A549 treated with Hydrocortisone at 1 μM for 4 hours (cell line): ENCODE measurements around the gene KANSL1L. TPM values are rescaled to one million over a fixed set of nuclear protein-coding genes. Genes with fewer than 3 reads are reported as not detected.

Source experiments
- total RNA-seq: library from RNA; stranded (reverse); fragments of 200-300 nt; extraction: Qiagen RNA extraction; gene quantifications from 5 replicates; pipeline ENCODE4 v1.2.3, GENCODE V29; 2022

KANSL1L gene, protein sequence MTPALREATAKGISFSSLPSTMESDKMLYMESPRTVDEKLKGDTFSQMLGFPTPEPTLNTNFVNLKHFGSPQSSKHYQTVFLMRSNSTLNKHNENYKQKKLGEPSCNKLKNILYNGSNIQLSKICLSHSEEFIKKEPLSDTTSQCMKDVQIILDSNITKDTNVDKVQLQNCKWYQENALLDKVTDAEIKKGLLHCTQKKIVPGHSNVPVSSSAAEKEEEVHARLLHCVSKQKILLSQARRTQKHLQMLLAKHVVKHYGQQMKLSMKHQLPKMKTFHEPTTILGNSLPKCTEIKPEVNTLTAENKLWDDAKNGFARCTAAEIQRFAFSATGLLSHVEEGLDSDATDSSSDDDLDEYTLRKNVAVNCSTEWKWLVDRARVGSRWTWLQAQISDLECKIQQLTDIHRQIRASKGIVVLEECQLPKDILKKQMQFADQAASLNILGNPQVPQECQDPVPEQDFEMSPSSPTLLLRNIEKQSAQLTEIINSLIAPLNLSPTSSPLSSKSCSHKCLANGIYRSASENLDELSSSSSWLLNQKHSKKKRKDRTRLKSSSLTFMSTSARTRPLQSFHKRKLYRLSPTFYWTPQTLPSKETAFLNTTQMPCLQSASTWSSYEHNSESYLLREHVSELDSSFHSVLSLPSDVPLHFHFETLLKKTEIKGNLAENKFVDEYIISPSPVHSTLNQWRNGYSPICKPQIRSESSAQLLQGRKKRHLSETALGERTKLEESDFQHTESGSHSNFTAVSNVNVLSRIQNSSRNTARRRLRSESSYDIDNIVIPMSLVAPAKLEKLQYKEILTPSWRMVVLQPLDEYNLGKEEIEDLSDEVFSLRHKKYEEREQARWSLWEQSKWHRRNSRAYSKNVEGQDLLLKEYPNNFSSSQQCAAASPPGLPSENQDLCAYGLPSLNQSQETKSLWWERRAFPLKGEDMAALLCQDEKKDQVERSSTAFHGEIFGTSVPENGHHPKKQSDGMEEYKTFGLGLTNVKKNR
- 0.41 to 0.79 TPM (median 0.53 TPM) in 5 replicates for total RNA-seq

DNA sequence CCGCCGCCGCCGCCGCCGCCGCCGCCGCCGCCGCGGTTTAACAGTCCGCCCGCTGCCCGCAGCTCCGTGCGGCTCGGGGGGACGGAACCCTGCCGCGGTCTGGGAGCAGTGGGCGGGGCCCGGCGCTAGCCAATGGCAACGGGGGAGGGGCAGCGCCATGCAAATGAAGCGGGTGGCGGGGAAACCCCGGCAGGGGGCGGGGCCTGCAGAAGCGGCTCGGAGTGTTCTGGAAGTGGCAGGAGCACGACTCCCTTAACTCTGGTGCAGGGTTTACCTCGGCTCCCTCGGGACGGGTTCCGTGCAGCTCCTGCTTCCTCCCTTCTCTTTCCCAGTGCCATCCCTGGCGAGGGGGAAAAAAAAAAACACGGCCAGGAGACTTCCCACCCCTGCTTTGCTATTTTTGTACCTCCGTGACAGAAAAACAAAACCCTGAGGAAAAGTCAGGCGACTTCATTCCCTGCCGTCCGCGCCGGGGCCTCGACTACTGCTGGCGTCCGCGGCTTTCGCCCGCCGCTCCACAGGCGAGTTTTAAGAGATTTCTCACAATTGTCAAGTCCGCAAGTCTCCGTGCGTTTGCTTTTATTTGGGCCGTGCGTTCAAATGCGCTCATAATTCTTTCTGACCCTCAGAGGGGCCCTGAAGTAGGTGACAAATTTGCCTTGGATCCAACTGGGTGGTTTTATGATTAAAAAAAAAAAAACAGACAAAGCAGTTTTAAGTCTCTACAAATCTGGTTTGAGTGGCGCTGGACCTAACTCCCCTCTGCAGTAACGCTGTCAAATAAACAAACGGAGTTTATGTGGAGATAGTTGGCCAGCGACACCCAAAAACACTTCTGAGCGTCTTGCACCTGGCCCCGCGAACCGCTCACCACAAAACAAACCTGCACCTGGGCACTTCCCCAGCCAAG is at the start of gene KANSL1L:
Gene KANSL1L, minus strand, starts transcription at position 101 of the 910 bp plus-strand sequence. CDS start 16,827 bp downstream, outside the sequence.

DNA sequence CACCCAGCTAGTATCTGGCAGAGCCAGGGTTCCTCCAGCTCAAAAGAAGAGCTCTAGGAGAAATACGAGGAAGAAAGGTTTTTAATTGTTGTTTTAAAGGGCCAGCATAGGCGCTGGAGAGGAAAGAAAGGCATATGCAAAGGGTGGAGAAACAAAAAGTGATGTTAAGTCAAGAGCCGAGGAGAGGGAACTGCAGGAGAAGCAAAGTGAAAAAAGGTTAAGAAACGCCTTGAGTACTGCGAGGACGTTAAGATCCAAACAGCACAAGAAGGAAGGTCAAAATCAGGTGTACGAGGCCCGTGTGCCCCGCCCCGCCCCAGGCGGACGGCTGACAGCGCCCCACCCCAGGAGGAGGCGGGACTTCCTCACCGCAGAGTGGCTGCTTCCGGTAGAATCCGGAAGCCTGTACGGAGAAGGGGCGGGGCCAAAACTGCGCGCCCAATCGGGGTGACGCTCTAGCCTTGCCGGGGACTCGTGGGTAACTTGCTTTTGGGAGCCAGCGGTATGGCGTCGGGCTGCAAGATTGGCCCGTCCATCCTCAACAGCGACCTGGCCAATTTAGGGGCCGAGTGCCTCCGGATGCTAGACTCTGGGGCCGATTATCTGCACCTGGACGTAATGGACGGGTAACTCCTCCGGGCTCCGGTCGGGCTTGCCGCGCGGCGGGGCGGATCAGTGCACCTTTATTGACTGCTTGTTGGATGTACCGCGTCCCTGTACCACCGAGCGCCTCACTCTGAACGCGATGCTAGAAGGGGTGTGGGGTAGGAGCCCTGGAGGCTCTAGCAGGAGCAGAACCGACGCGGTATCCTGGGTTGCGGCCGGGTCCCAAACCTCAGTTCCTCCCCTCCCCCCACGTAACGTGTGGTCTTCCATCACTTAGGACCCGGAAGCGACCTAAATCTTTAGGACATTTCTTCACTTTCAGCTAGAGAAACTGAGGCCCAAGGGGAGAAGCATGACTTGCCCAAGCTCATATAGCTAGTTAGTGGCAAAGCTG is 168.8 kb downstream of the KANSL1L start, which contains the start of gene RPE:
Gene RPE, plus strand, starts transcription at position 481 of the 1,000 bp plus-strand sequence. Its CDS starts 24 bp downstream, at position 505.

Other genes with a start within 250 kb of the KANSL1L start
- 54.6 to 89.6 TPM (median 59.9 TPM) in 5 replicates for gene RPE, start 168.8 kb downstream of the KANSL1L start, total RNA-seq
- gene ACADL, start 54.0 kb upstream of the KANSL1L start, total RNA-seq = 0.08 to 0.15 TPM (median 0.14 TPM) in 5 replicates
- not detected in 5 replicates for gene MYL1, start 143.8 kb upstream of the KANSL1L start, total RNA-seq